Ovary (tissue), 9 donors: ENCODE results near the gene NUDT22. TPM values are rescaled to one million over a fixed set of nuclear protein-coding genes. Genes with fewer than 3 reads are reported as not detected.

Source experiments
- DNase-seq, 5 donors: peaks; one replicate each; pipeline ENCODE4 v3.0.0-alpha.2; 2019 to 2020
- H3K27ac ChIP-seq, 2 donors: fragments of 200-600 bp; one replicate each; pipeline versions ENCODE4 v1.5.1 to v1.8.0; 2019 to 2022
- H3K27me3 ChIP-seq: fragments of 200-600 bp; one replicate; pipeline ENCODE4 v1.8.0; 2022
- H3K36me3 ChIP-seq: fragments of 200-600 bp; sonication (generic); one replicate; pipeline ENCODE4 v1.5.1; 2019
- H3K4me1 ChIP-seq: one replicate; pipeline ENCODE4 v1.8.1; 2013; ENCODE audit warnings: mild to moderate bottlenecking, moderate library complexity; ENCODE audit not compliant: insufficient read depth
- H3K4me3 ChIP-seq: fragments of 200-600 bp; sonication (generic); one replicate; pipeline ENCODE4 v1.5.1; 2017
- H3K9me3 ChIP-seq, 2 donors: fragments of 200-600 bp in 1 of 2; sonication (generic) in 1 of 2; one replicate each; pipeline versions ENCODE4 v1.5.1 to v1.8.1; 2013 to 2019; ENCODE audit warnings: mild to moderate bottlenecking in 1 of 2, moderate library complexity in 1 of 2
- EP300 ChIP-seq: sonication (generic); formaldehyde crosslinking; IDR thresholded peaks from one replicate; pipeline ENCODE4 v1.6.1; 2017; ENCODE audit warnings: antibody characterized with exemption
- POLR2A ChIP-seq: fragments of 450-650 bp; IDR thresholded peaks from one replicate; pipeline ENCODE4 v1.6.1; 2017; ENCODE audit warnings: antibody characterized with exemption, mild to moderate bottlenecking, moderate library complexity
- WGBS, 3 donors: extraction: QIAGEN DNeasy Blood & Tissue Kit in 1 of 3; methylation state at CpG; one replicate each; pipeline versions ENCODE4 v1.1.5 to v1.1.7; 2013 to 2017; 5-methylcytosine and 5-hydroxymethylcytosine counted together
- intact Hi-C, 4 donors: fragments of 100-400 bp; cut with DNase I; formaldehyde crosslinking; loops; one replicate each; pipeline versions ENCODE4 v1.11.0 to v1.15.1; 2022 to 2023
- polyA plus RNA-seq, 2 donors: library from polyadenylated mRNA; stranded (reverse); fragments of 200-250 nt in 1 of 2; fragments of 350-450 nt in 1 of 2; fragmentation: Illumina TruSeq in 1 of 2; extraction: RNeasy Lipid Tissue Mini Kit (QIAGEN cat#74804) in 1 of 2; gene quantifications; one replicate each; pipeline ENCODE4 v1.2.3, GENCODE V29; 2013 to 2014
- total RNA-seq, 7 donors: library from RNA; depleted of rRNA in 2 of 7; stranded (reverse); fragments of >200 nt in 2 of 7; fragmentation: NEBNext Ultra II Directional in 3 of 7; extraction: Animal tissue kit (Norgen Biotek cat#: 25700) in 3 of 7; gene quantifications; one replicate each; pipeline versions ENCODE4 v1.1.0 to v1.2.4, GENCODE V29; 2016 to 2023
- TF ChIP-seq, protein P1 (sequence below), 3 donors: fragments of 450-650 bp in 2 of 3; fragments of 200-600 bp in 1 of 3; IDR thresholded peaks; one replicate each; pipeline versions ENCODE4 v1.5.1 to v1.8.0; 2016 to 2022; ENCODE audit warnings: antibody characterized with exemption in 3 of 3, mild to moderate bottlenecking in 1 of 3
- donor health status: DM: no; HTN: no; CAD: no; lungs with moderate emphysema.
- donor health status: DM: no; HTN: no; CAD: no.
- donor health status: Bipolar disorder and iron deficiency.
- donor health status: DM: yes; HTN: yes; CAD: no.
- donor health status: DM: no; HTN: no; CAD: no.
- donor health status: DM: yes; HTN: yes; CAD: no.

The NUDT22 gene
- total and polyA plus RNA-seq, 9 donors = 4.8 to 52.7 (median 36.8) TPM

DNA sequence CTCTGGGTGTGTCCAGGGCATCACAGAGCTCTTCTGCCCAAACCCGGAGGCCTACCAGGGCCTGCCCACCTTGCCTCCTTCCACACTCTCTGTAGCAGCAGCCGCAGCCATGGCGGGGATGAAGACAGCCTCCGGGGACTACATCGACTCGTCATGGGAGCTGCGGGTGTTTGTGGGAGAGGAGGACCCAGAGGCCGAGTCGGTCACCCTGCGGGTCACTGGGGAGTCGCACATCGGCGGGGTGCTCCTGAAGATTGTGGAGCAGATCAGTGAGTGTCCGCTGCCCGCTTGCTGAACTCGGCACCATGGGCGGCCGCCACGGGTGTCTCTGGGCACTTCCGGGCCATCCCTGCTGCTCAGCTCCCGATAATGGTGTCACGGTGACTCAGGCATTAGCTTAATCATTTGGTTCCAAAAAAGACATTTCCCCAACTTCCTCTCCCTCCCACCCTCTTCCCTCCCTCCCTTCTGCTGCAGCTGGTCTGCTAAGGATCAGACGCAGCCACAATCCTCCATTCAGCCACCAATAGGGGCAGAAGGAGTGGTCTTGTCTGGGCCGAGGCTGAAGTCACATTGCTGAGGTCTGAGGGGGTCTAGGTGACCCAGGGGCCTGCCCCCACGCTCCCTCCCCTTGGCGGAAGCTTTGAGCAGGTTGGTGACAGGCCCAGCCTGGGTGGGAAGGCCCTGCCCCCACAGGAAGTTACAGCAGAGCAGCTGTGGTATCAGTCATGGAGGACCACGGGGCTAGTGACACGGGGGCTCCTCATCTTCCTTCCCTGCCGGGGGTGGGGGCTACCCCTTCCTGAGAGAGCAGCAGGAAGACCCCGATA, 18.6 kb upstream of the NUDT22 start:
- Histone ChIP-seq H3K27me3 (no peaks in the 10 kb centered on the region), H3K36me3 (no peaks in the 10 kb centered on the region), H3K4me1 (peaks cover 10% of the 10 kb centered on the region), H3K27ac (peak overlapping the region in 1 of 2 donors; percentile 16), H3K4me3 (peak overlapping the region; percentile 13), H3K9me3 (no peaks in the 10 kb centered on the region)
- TF ChIP-seq, protein P1, sequence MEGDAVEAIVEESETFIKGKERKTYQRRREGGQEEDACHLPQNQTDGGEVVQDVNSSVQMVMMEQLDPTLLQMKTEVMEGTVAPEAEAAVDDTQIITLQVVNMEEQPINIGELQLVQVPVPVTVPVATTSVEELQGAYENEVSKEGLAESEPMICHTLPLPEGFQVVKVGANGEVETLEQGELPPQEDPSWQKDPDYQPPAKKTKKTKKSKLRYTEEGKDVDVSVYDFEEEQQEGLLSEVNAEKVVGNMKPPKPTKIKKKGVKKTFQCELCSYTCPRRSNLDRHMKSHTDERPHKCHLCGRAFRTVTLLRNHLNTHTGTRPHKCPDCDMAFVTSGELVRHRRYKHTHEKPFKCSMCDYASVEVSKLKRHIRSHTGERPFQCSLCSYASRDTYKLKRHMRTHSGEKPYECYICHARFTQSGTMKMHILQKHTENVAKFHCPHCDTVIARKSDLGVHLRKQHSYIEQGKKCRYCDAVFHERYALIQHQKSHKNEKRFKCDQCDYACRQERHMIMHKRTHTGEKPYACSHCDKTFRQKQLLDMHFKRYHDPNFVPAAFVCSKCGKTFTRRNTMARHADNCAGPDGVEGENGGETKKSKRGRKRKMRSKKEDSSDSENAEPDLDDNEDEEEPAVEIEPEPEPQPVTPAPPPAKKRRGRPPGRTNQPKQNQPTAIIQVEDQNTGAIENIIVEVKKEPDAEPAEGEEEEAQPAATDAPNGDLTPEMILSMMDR (IDR thresholded peaks at IDR 0.05) = no peak
- 17 to 37% (median 25%) methylated on average over 29 to 30 of the region's 30 CpGs for WGBS, 3 donors
- intact Hi-C loops = loop anchor here in 2 of 4 donors (10.0 kb wide), 1 partner anchor 57 kb away; no protein-coding TSS in a partner anchor
- DNase-seq = peak in 4 of 5 donors; percentile 48 to 60 (median 52)

DNA sequence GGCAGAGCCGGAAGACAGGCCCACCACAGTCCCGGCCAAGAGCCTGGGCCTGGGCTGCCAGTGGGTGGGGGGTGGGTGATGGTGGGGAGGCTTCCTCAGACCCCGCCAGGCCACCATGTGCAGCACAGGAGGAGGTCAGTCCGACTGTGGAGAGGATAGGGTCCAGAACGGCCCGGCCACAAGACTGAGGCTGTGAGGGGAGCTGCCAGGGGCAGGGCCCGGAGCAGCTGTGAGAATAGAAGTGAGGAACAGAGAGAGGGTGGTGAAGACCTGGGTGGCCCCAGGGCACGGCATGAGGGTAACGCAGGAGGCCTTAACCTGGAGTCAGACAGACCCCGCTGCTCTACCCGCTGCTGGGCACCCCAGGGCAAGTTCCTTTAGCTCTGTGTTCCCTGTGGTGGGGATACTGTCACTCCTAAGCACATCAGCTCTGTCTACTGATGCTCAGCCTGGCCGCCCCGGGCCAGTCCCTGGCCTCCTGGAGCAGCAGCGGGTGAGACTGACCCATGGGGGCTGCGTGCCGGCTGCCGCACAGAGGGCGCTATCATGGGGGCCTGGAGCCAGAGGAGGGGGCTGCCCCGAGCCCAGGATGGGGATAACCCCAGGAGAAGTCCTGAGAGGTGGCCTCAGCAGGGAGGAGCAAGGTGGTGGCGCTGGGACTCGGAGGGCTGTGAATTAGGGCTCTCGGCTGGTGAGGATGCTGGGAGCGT, 17.8 kb upstream of the NUDT22 start:
- Histone ChIP-seq H3K9me3 (no peaks in the 10 kb centered on the region), H3K4me1 (peaks cover 10% of the 10 kb centered on the region), H3K36me3 (no peaks in the 10 kb centered on the region), H3K27ac (peak overlapping the region in 1 of 2 donors; percentile 16), H3K27me3 (no peaks in the 10 kb centered on the region), H3K4me3 (no peak overlapping the region)
- 73 to 80% (median 77%) methylated on average over 23 of the region's 23 CpGs for WGBS, 3 donors
- DNase-seq = peak in 1 of 5 donors; percentile 37
- intact Hi-C loops = loop anchor here in 2 of 4 donors (10.0 kb wide), 1 partner anchor 57 kb away; no protein-coding TSS in a partner anchor
- TF ChIP-seq, protein P1 (IDR thresholded peaks at IDR 0.05) = no peak
- no peak for TF ChIP-seq POLR2A
- no peak for TF ChIP-seq EP300

DNA sequence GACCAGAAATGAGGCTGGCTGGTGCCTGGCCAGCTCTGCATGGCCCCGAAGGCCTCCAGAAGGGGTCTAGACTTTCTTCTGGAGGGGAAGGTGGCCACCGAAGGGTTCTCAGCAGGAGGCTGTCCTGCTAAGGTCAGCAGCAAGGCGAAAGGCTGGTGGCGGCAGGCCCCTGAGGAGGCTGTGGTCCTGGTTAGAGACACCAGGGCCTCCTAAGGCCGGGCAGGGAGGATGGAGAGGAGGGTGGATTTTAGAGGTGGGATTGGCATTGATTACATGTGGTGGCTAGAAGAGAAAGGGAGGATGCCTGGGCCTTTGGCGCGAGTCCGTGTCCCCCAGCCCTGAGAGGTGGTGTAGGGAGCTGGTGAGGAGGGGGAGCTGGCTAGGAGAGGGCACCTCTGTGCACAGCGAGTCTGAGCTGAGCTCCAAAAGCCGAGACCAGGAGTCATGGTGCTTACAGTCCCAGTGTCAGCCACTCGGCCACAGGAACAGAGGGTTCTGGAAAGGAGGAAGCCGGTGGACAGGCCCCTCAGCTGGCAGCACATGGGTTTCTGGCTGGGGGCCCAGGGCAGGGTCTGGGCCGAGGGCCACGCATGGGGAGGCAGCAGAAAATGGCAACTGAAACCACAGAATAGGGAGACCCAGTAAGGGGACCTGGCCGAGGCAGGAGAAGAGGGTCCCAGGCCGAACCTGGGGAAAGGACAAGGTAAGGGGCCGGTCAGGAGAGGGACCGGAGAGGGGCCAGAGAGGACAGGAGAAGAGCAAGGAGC, 17.1 kb upstream of the NUDT22 start:
- H3K9me3 ChIP-seq = no peaks in the 10 kb centered on the region
- no peak overlapping the region for H3K4me3 ChIP-seq
- no peaks in the 10 kb centered on the region for H3K36me3 ChIP-seq
- intact Hi-C loops = loop anchor here in 2 of 4 donors (10.0 kb wide), 1 partner anchor 56 kb away; no protein-coding TSS in a partner anchor
- no peak for TF ChIP-seq EP300
- TF ChIP-seq, protein P1 (IDR thresholded peaks at IDR 0.05) = no peak
- TF ChIP-seq POLR2A = no peak
- peaks cover 7% of the 10 kb centered on the region for H3K4me1 ChIP-seq
- no peak for DNase-seq
- H3K27me3 ChIP-seq = no peaks in the 10 kb centered on the region
- 81 to 87% (median 85%) methylated on average over 18 of the region's 18 CpGs for WGBS, 3 donors
- no peak overlapping the region for H3K27ac ChIP-seq

GRCh38 chr11:64209563-64209843, 16.6 kb upstream of the NUDT22 start:
- H3K27ac ChIP-seq = no peak overlapping the region
- intact Hi-C loops = loop anchor here in 2 of 4 donors (10.0 kb wide), 1 partner anchor 55 kb away; no protein-coding TSS in a partner anchor
- no peaks in the 10 kb centered on the region for H3K36me3 ChIP-seq
- TF ChIP-seq POLR2A (no peak), EP300 (no peak)
- TF ChIP-seq, protein P1 (IDR thresholded peaks at IDR 0.05) = no peak
- no peak for DNase-seq
- no peaks in the 10 kb centered on the region for H3K9me3 ChIP-seq
- H3K4me1 ChIP-seq = peaks cover 4% of the 10 kb centered on the region
- no peak overlapping the region for H3K4me3 ChIP-seq
- H3K27me3 ChIP-seq = no peaks in the 10 kb centered on the region
- 88 to 92% (median 91%) methylated on average over 8 of the region's 8 CpGs for whole genome bisulfite sequencing, 3 donors
